OCI-LY7 (cell line): ENCODE data around the gene SCAP. TPM values are rescaled to one million over a fixed set of nuclear protein-coding genes. Genes with fewer than 3 reads are reported as not detected.
"Not testable (repeated sequence)": the region's sequence is repeated elsewhere in the genome, so short reads cannot be mapped to it uniquely, and the experiment has no call there.

ENCODE experiments used
- BruUV-seq: library from RNA; stranded (reverse); fragments of 400-500 nt; replicated peaks from 2 replicates; lab custom pipeline; 2021; lab: Mats Ljungman, UMichigan
- CTCF ChIA-PET: fragments of 300-600 bp; sonication (Branson Sonifier 250); formaldehyde crosslinking; loops from one replicate; lab custom pipeline; 2022; ENCODE audit warnings: antibody characterized with exemption; ENCODE audit not compliant: unreplicated experiment; lab: Charles Lee
- POLR2A ChIA-PET: fragments of 300-600 bp; sonication (Branson Sonifier 250); formaldehyde crosslinking; loops from one replicate; lab custom pipeline; 2022; ENCODE audit warnings: antibody characterized with exemption; lab: Charles Lee
- DNase-seq: peaks from one replicate; pipeline ENCODE4 v3.0.0-alpha.2; 2015; ENCODE audit warnings: low spot score
- H2AFZ ChIP-seq: fragments of 200-600 bp; sonication (generic), shearing (Covaris generic); 2 replicates; pipeline ENCODE4 v1.6.1; 2014; ENCODE audit warnings: mild to moderate bottlenecking, antibody characterized with exemption, low read length, moderate library complexity
- H3K27ac ChIP-seq: fragments of 200-600 bp; sonication (generic); 2 replicates; pipeline ENCODE4 v1.5.1; 2014; ENCODE audit warnings: mixed run types, low read depth, mild to moderate bottlenecking, moderate library complexity, low read length, inconsistent platforms; ENCODE audit not compliant: poor library complexity, severe bottlenecking
- H3K36me3 ChIP-seq: fragments of 200-600 bp; sonication (generic); 2 replicates; pipeline ENCODE4 v1.6.1; 2014; ENCODE audit warnings: mild to moderate bottlenecking, antibody characterized with exemption, low read length, moderate library complexity, mixed read lengths; ENCODE audit not compliant: insufficient read depth
- H3K4me1 ChIP-seq: fragments of 200-600 bp; sonication (generic); 2 replicates; pipeline ENCODE4 v1.5.1; 2014; ENCODE audit warnings: mild to moderate bottlenecking, low read length; ENCODE audit not compliant: insufficient read depth, poor library complexity, severe bottlenecking
- H3K4me2 ChIP-seq: fragments of 200-600 bp; sonication (generic); 2 replicates; pipeline ENCODE4 v1.6.1; 2014; ENCODE audit warnings: mild to moderate bottlenecking, low read length
- H3K4me3 ChIP-seq: fragments of 200-600 bp; sonication (generic); 2 replicates; pipeline ENCODE4 v1.5.1; 2014; ENCODE audit warnings: mild to moderate bottlenecking, low read depth, low read length; ENCODE audit not compliant: poor library complexity, severe bottlenecking
- H3K79me2 ChIP-seq: fragments of 200-600 bp; sonication (generic); 2 replicates; pipeline ENCODE4 v1.6.1; 2016; ENCODE audit warnings: low read depth, mild to moderate bottlenecking, low read length, moderate library complexity, mixed read lengths; ENCODE audit not compliant: insufficient read depth
- H3K9me2 ChIP-seq: fragments of 200-600 bp; sonication (generic); 2 replicates; pipeline ENCODE4 v1.6.1; 2016; ENCODE audit warnings: mild to moderate bottlenecking, low read length, mixed read lengths; ENCODE audit not compliant: insufficient read depth
- H3K9me3 ChIP-seq: fragments of 200-600 bp; sonication (generic); 2 replicates; pipeline ENCODE4 v1.6.1; 2014; ENCODE audit warnings: mild to moderate bottlenecking, mixed run types, low read length, mixed read lengths
- H4K20me1 ChIP-seq: fragments of 200-600 bp; sonication (generic); 2 replicates; pipeline ENCODE4 v1.6.1; 2014; ENCODE audit warnings: mild to moderate bottlenecking, antibody characterized with exemption, low read length, moderate library complexity, mixed read lengths; ENCODE audit not compliant: insufficient read depth
- CTCF ChIP-seq: fragments of 200-600 bp; sonication (generic); conservative IDR thresholded peaks from 2 replicates; pipeline ENCODE4 v1.5.1; 2014; ENCODE audit warnings: mild to moderate bottlenecking, antibody characterized with exemption, low read length, moderate library complexity, mixed read lengths
- EZH2phosphoT487 ChIP-seq: fragments of 200-600 bp; sonication (generic); IDR thresholded peaks from 2 replicates; pipeline ENCODE4 v1.6.1; 2018; ENCODE audit warnings: low read depth, borderline replicate concordance, mild to moderate bottlenecking, mixed run types, antibody characterized with exemption, low read length, moderate library complexity, mixed read lengths
- intact Hi-C: fragments of 100-400 bp; cut with micrococcal nuclease; formaldehyde crosslinking; loops from one replicate; pipeline ENCODE4 v1.10.0; 2022; ENCODE audit not compliant: unreplicated experiment
- total RNA-seq, 2 experiments: library from RNA; depleted of rRNA in 1 of 2; stranded (reverse); fragments of >200 nt in 1 of 2; shearing (Covaris generic) in 1 of 2; gene quantifications; 2 replicates each; pipeline ENCODE4 v1.2.3, GENCODE V29; 2014 to 2022

Gene SCAP
- total RNA-seq, 2 experiments from 2014 or later, result 63.7 to 70.5 TPM

- Histone ChIP-seq H3K79me2 (peaks cover 72% of the 10 kb centered on the region), H3K36me3 (peaks cover 52% of the 10 kb centered on the region), H2AFZ (no peak overlapping the region), H3K4me2 (no peak overlapping the region), H3K9me3 (peaks cover 17% of the 10 kb centered on the region; the same call in 1 of the 2 replicates), H3K27ac (no peak overlapping the region), H3K9me2 (no peaks in the 10 kb centered on the region), H3K4me1 (peaks cover 12% of the 10 kb centered on the region), H3K4me3 (no peak overlapping the region), H4K20me1 (peaks cover 6% of the 10 kb centered on the region)
- TF ChIP-seq CTCF (no peak), EZH2phosphoT487 (no peak)
- no TSS peak for BruUV-seq
- intact Hi-C loops, result no loop called here
- POLR2A ChIA-PET, result no interaction called here
- DNase-seq, result peak; percentile 43
- CTCF ChIA-PET, result no interaction called here
Observed at GRCh38 chr3:47464588-47464987, 11.2 kb downstream of the SCAP start.

GRCh38 chr3:47459534-47460085 is 16.1 kb downstream of the SCAP start:
- peaks cover 64% of the 10 kb centered on the region for H3K79me2 ChIP-seq
- DNase-seq, H3K9me3 ChIP-seq, H2AFZ ChIP-seq, BruUV-seq, H3K9me2 ChIP-seq, H3K4me3 ChIP-seq, H3K4me1 ChIP-seq, intact Hi-C loops, CTCF ChIA-PET, H3K27ac ChIP-seq, H3K4me2 ChIP-seq, H4K20me1 ChIP-seq: not testable (repeated sequence)
- peaks cover 23% of the 10 kb centered on the region for H3K36me3 ChIP-seq
- POLR2A ChIA-PET, result interaction anchor here (0.7 kb wide), 1 partner anchor 22 kb away, joined by 3 read pairs; no protein-coding TSS in a partner anchor

GRCh38 chr3:47456984-47457383 is 18.8 kb downstream of the SCAP start:
- ChIA-PET POLR2A (no interaction called here), CTCF (no interaction called here)
- Histone ChIP-seq H3K4me3 (no peak overlapping the region), H3K4me2 (no peak overlapping the region), H3K9me3 (0 out of 2 replicates have a peak, but pooled peaks cover 4% of the 10 kb centered on the region), H4K20me1 (peaks cover 4% of the 10 kb centered on the region; the same call in 1 of the 2 replicates), H3K4me1 (no peaks in the 10 kb centered on the region), H3K36me3 (peaks cover 18% of the 10 kb centered on the region), H3K79me2 (peaks cover 65% of the 10 kb centered on the region), H2AFZ (no peak overlapping the region), H3K27ac (no peak overlapping the region), H3K9me2 (no peaks in the 10 kb centered on the region)
- intact Hi-C loops, result no loop called here
- no peak for DNase-seq
- no TSS peak for BruUV-seq
- TF ChIP-seq CTCF (no peak), EZH2phosphoT487 (no peak)
